Endothelial cell of umbilical vein (primary cell): Measurements from ENCODE around the gene SORCS1. TPM values are rescaled to one million over a fixed set of nuclear protein-coding genes. Genes with fewer than 3 reads are reported as not detected.

Experiments used
- BruUV-seq: library from RNA; stranded (reverse); fragments of 400-500 nt; replicated peaks from 2 replicates; lab custom pipeline; 2021; lab: Mats Ljungman, UMichigan
- CTCF ChIA-PET: fragments of 300-600, 350-600 bp; sonication (Branson Sonifier 250); formaldehyde crosslinking; loops from one replicate; lab custom pipeline; 2021; ENCODE audit warnings: antibody characterized with exemption, inconsistent platforms; lab: Charles Lee
- POLR2A ChIA-PET: fragments of 300-600, 350-600 bp; sonication (Branson Sonifier 250); formaldehyde crosslinking; loops from one replicate; lab custom pipeline; 2021; ENCODE audit warnings: antibody characterized with exemption, inconsistent platforms; lab: Charles Lee
- DNase-seq: peaks from one replicate; pipeline ENCODE4 v3.0.0-alpha.2; 2011; ENCODE audit warnings: low read depth, low spot score
- FAIRE-seq: peaks from 2 replicates; lab custom pipeline; 2011; peaks lifted over from hg19 to GRCh38; lab: Jason Lieb, UNC
- H2AFZ ChIP-seq: 2 replicates; pipeline ENCODE4 v1.6.0; 2012; ENCODE audit warnings: low read depth, low read length, control low read depth, inconsistent platforms
- H3K27ac ChIP-seq: 2 replicates; pipeline ENCODE4 v1.5.1; 2011; ENCODE audit warnings: low read depth, mild to moderate bottlenecking, control low read depth, low read length, moderate library complexity; ENCODE audit not compliant: insufficient read depth
- H3K27me3 ChIP-seq, 2 experiments: 2 replicates each; pipeline versions ENCODE4 v1.6.0 to v1.6.1; 2011; ENCODE audit warnings: low read length in 2 of 2, mixed read lengths in 1 of 2; ENCODE audit not compliant: control insufficient read depth in 2 of 2, insufficient read depth in 2 of 2
- H3K36me3 ChIP-seq, 2 experiments: 2 replicates in 1 of 2; 3 replicates in 1 of 2; pipeline ENCODE4 v1.5.1; 2011; ENCODE audit warnings: low read length in 2 of 2, mild to moderate bottlenecking in 1 of 2, moderate library complexity in 1 of 2; ENCODE audit not compliant: control insufficient read depth in 2 of 2, insufficient read depth in 2 of 2; ENCODE audit errors: extremely low read depth in 1 of 2
- H3K4me1 ChIP-seq: 3 replicates; pipeline ENCODE4 v1.5.1; 2011; ENCODE audit warnings: mild to moderate bottlenecking, low read length; ENCODE audit not compliant: control insufficient read depth, insufficient read depth; ENCODE audit errors: extremely low read depth
- H3K4me2 ChIP-seq: 2 replicates; pipeline ENCODE4 v1.6.1; 2011; ENCODE audit warnings: low read length, control low read depth, mixed read lengths; ENCODE audit not compliant: insufficient read depth
- H3K4me3 ChIP-seq, 3 experiments: fragments of 200-600 bp in 1 of 3; sonication (generic), shearing (Covaris generic) in 1 of 3; replicated peaks in 1 of 3; 2 replicates each; pipeline ENCODE4 v1.5.1; 2011 to 2016; ENCODE audit warnings: control low read depth in 3 of 3, low read length in 3 of 3, mild to moderate bottlenecking in 2 of 3, inconsistent platforms in 1 of 3, low read depth in 1 of 3, moderate library complexity in 1 of 3; ENCODE audit not compliant: insufficient read depth in 1 of 3
- H3K79me2 ChIP-seq: 2 replicates; pipeline ENCODE4 v1.6.0; 2012; ENCODE audit warnings: low read length, inconsistent platforms; ENCODE audit not compliant: control insufficient read depth, insufficient read depth
- H3K9ac ChIP-seq: replicated peaks from 2 replicates; pipeline ENCODE3; 2011; ENCODE audit warnings: low read length, control low read depth; ENCODE audit not compliant: insufficient read depth; ENCODE audit errors: extremely low read depth
- H3K9me1 ChIP-seq: replicated peaks from 3 replicates; pipeline ENCODE4 v1.6.0; 2011; ENCODE audit warnings: mild to moderate bottlenecking, low read length; ENCODE audit not compliant: control insufficient read depth, insufficient read depth; ENCODE audit errors: extremely low read depth
- H3K9me3 ChIP-seq: replicated peaks from 2 replicates; pipeline ENCODE4 v1.5.1; 2012; ENCODE audit warnings: low read length, inconsistent platforms; ENCODE audit not compliant: control insufficient read depth, insufficient read depth
- H4K20me1 ChIP-seq: replicated peaks from 2 replicates; pipeline ENCODE3; 2011; ENCODE audit warnings: mild to moderate bottlenecking, low read length; ENCODE audit not compliant: control insufficient read depth, insufficient read depth; ENCODE audit errors: extremely low read depth
- CTCF ChIP-seq, 2 donors: IDR thresholded peaks; 1 replicate in 1 of 2; 2 replicates in 1 of 2; pipeline ENCODE4 v1.5.1; 2011; ENCODE audit warnings: low read length in 2 of 2, mild to moderate bottlenecking in 2 of 2, moderate library complexity in 2 of 2, control low read depth in 1 of 2, inconsistent platforms in 1 of 2, low read depth in 1 of 2; ENCODE audit not compliant: insufficient read depth in 1 of 2; ENCODE audit errors: extremely low read depth in 1 of 2
- EZH2 ChIP-seq: IDR thresholded peaks from 2 replicates; pipeline ENCODE4 v1.6.1; 2012; ENCODE audit warnings: borderline replicate concordance, low read depth, mild to moderate bottlenecking, moderate library complexity, low read length, inconsistent platforms; ENCODE audit not compliant: severe bottlenecking
- FOS ChIP-seq: IDR thresholded peaks from 2 replicates; pipeline ENCODE4 v1.6.1; 2011; ENCODE audit warnings: mild to moderate bottlenecking, low read length, moderate library complexity, borderline replicate concordance; ENCODE audit not compliant: insufficient read depth
- GATA2 ChIP-seq: IDR thresholded peaks from 2 replicates; pipeline ENCODE4 v1.7.0; 2011; ENCODE audit warnings: low read depth, mild to moderate bottlenecking, moderate library complexity, mixed read lengths, low read length; ENCODE audit not compliant: insufficient read length, insufficient read depth
- JUN ChIP-seq: IDR thresholded peaks from 2 replicates; pipeline ENCODE4 v1.6.1; 2011; ENCODE audit warnings: borderline replicate concordance, low read depth; ENCODE audit not compliant: insufficient read length, insufficient read depth
- MAX ChIP-seq: IDR thresholded peaks from 2 replicates; pipeline ENCODE4 v1.6.1; 2011; ENCODE audit not compliant: insufficient read depth, insufficient read length
- MYC ChIP-seq: IDR thresholded peaks from one replicate; pipeline ENCODE4 v1.6.1; 2011; ENCODE audit warnings: mild to moderate bottlenecking, low read depth, low read length
- POLR2A ChIP-seq: IDR thresholded peaks from 2 replicates; pipeline ENCODE4 v1.6.1; 2012; ENCODE audit warnings: low read depth, mild to moderate bottlenecking, control low read depth, low read length
- POLR2AphosphoS5 ChIP-seq: IDR thresholded peaks from 2 replicates; pipeline ENCODE4 v1.6.1; 2012; ENCODE audit warnings: low read depth, mild to moderate bottlenecking, control low read depth, low read length, moderate library complexity; ENCODE audit not compliant: insufficient read depth
- dilution Hi-C: fragments of 300-500 bp; cut with MboI; formaldehyde crosslinking; loops from one replicate; pipeline ENCODE4 v1.15.0; 2019; ENCODE audit warnings: low sequenced_read_pairs; ENCODE audit not compliant: extremely low pct_ligation_motif_present
- intact Hi-C: fragments of 100-400 bp; cut with micrococcal nuclease; formaldehyde crosslinking; loops from one replicate; pipeline ENCODE4 v1.10.0; 2022
- polyA plus RNA-seq, 4 experiments: library from polyadenylated mRNA; depleted of rRNA in 3 of 4; stranded (reverse) in 3 of 4; unstranded in 1 of 4; fragments of >200 nt; gene quantifications; 2 replicates each; pipeline versions ENCODE4 v1.2.1 to v1.2.3, GENCODE V29; 2011 to 2012; ENCODE audit warnings: missing spikeins in 1 of 4
- total RNA-seq: library from RNA; stranded (reverse); gene quantifications from 2 replicates; pipeline ENCODE4 v1.2.3, GENCODE V29; 2021

SORCS1 gene
- total and polyA plus RNA-seq, 2 donors (not counting 3 experiments of a cell fraction or from before 2014, with no cell fraction given) = not detected

GRCh38 chr10:107010531-107010930 lies 154.0 kb downstream of the SORCS1 start:
- no TSS peak for BruUV-seq
- TF ChIP-seq CTCF (IDR thresholded peaks at IDR 0.05; ENCODE audit: extremely low read depth in 1 of 2, insufficient read depth in 1 of 2, low read depth in 1 of 2, low read length in 2 of 2) (no peak), FOS (no peak), POLR2A (no peak), EZH2 (no peak), POLR2AphosphoS5 (no peak), GATA2 (no peak), MAX (no peak), JUN (no peak), MYC (no peak)
- no peak for DNase-seq
- Histone ChIP-seq H3K27ac (no peak overlapping the region), H3K9me3 (peaks cover 7% of the 10 kb centered on the region), H3K36me3 (no peaks in the 10 kb centered on the region), H3K79me2 (no peaks in the 10 kb centered on the region), H3K4me2 (no peak overlapping the region), H3K4me1 (no peaks in the 10 kb centered on the region), H3K27me3 (no peaks in the 10 kb centered on the region), H3K9me1 (no peaks in the 10 kb centered on the region), H3K4me3 (no peak overlapping the region), H2AFZ (no peak overlapping the region), H3K9ac (no peak overlapping the region), H4K20me1 (no peaks in the 10 kb centered on the region)
- dilution Hi-C loops (no loop called here), intact Hi-C loops (no loop called here)
- FAIRE-seq = no peak
- ChIA-PET POLR2A (no interaction called here), CTCF (no interaction called here)
